Measurements from ENCODE around the gene MOV10L1. TPM values are rescaled to one million over a fixed set of nuclear protein-coding genes. Genes with fewer than 3 reads are reported as not detected.

Gene MOV10L1
- total RNA-seq, 2 donors from 2014 or later: 0.36 to 18.9 TPM

GRCh38 chr22:50183141-50183971 lies 93.5 kb downstream of the MOV10L1 start:
- H3K4me1 ChIP-seq (replicated peaks): peaks cover 8% of the 10 kb centered on the region
- no peaks in the 10 kb centered on the region for H3K27me3 ChIP-seq (replicated peaks; ENCODE audit: insufficient read depth)
- intact Hi-C loops (cut with DNase I): no loop called here
- TF ChIP-seq POLR2AphosphoS5 (IDR thresholded peaks at IDR 0.05) (no peak), CTCF (IDR thresholded peaks at IDR 0.05) (no peak), POLR2A (IDR thresholded peaks at IDR 0.05) (no peak)
- no peak for DNase-seq (ENCODE audit: low spot score)
- no peaks in the 10 kb centered on the region for H3K36me3 ChIP-seq
- peak overlapping the region; percentile 32 to 52 for H3K27ac ChIP-seq
- WGBS: 72% methylated on average over 19 of the region's 19 CpGs
- no peaks in the 10 kb centered on the region for H3K9me3 ChIP-seq
- no peak overlapping the region for H3K4me3 ChIP-seq

GRCh38 chr22:50184004-50184901 lies 94.4 kb downstream of the MOV10L1 start:
- peak overlapping the region; percentile 58 to 64 for H3K4me3 ChIP-seq
- H3K9me3 ChIP-seq: no peaks in the 10 kb centered on the region
- H3K36me3 ChIP-seq: no peaks in the 10 kb centered on the region
- 50% methylated on average over 28 of the region's 32 CpGs for WGBS
- intact Hi-C loops (cut with DNase I): no loop called here
- no peaks in the 10 kb centered on the region for H3K27me3 ChIP-seq (replicated peaks; ENCODE audit: insufficient read depth)
- TF ChIP-seq POLR2AphosphoS5 (IDR thresholded peaks at IDR 0.05) (peak; percentile 31), POLR2A (IDR thresholded peaks at IDR 0.05) (no peak)
- peak; percentile 80 for DNase-seq (ENCODE audit: low spot score)
- H3K27ac ChIP-seq: peak overlapping the region; percentile 32 to 52
- peaks cover 11% of the 10 kb centered on the region for H3K4me1 ChIP-seq (replicated peaks)

- no peaks in the 10 kb centered on the region for H3K27me3 ChIP-seq (replicated peaks; ENCODE audit: insufficient read depth)
- 68% methylated on average over 14 of the region's 63 CpGs for WGBS
- no peaks in the 10 kb centered on the region for H3K9me3 ChIP-seq
- H3K4me3 ChIP-seq: peak overlapping the region; percentile 58 to 64
- intact Hi-C loops (cut with DNase I): no loop called here
- no peak for DNase-seq (ENCODE audit: low spot score)
- TF ChIP-seq POLR2AphosphoS5 (IDR thresholded peaks at IDR 0.05) (no peak), CTCF (IDR thresholded peaks at IDR 0.05) (no peak), POLR2A (IDR thresholded peaks at IDR 0.05) (no peak)
- H3K4me1 ChIP-seq (replicated peaks): peaks cover 16% of the 10 kb centered on the region
- peak overlapping the region; percentile 32 to 60 for H3K27ac ChIP-seq
- H3K36me3 ChIP-seq: no peaks in the 10 kb centered on the region
Measured at GRCh38 chr22:50184902-50185374, 95.1 kb downstream of the MOV10L1 start.

GRCh38 chr22:50185375-50186087 lies 95.7 kb downstream of the MOV10L1 start, which contains the start of gene TRABD:
TRABD (plus strand) TSS chr22:50185913; CDS start chr22:50193061, 7,148 bp downstream.
- intact Hi-C loops (cut with DNase I): no loop called here
- Histone ChIP-seq H3K27ac (peak within 1 kb of the TSS; percentile 64 to 72), H3K36me3 (no peaks in the 10 kb centered on the region), H3K9me3 (no peaks in the 10 kb centered on the region), H3K27me3 (replicated peaks; ENCODE audit: insufficient read depth) (no peaks in the 10 kb centered on the region), H3K4me1 (replicated peaks) (peaks cover 20% of the 10 kb centered on the region), H3K4me3 (peak within 1 kb of the TSS; percentile 58 to 64)
- 2% methylated on average over 28 of the region's 90 CpGs for WGBS
- TF ChIP-seq POLR2A (IDR thresholded peaks at IDR 0.05): no peak
- no peak for TF ChIP-seq CTCF (IDR thresholded peaks at IDR 0.05)
- DNase-seq (ENCODE audit: low spot score): peak; percentile 83
